ENCODE results near the gene VPS11.

The VPS11 gene

DNA sequence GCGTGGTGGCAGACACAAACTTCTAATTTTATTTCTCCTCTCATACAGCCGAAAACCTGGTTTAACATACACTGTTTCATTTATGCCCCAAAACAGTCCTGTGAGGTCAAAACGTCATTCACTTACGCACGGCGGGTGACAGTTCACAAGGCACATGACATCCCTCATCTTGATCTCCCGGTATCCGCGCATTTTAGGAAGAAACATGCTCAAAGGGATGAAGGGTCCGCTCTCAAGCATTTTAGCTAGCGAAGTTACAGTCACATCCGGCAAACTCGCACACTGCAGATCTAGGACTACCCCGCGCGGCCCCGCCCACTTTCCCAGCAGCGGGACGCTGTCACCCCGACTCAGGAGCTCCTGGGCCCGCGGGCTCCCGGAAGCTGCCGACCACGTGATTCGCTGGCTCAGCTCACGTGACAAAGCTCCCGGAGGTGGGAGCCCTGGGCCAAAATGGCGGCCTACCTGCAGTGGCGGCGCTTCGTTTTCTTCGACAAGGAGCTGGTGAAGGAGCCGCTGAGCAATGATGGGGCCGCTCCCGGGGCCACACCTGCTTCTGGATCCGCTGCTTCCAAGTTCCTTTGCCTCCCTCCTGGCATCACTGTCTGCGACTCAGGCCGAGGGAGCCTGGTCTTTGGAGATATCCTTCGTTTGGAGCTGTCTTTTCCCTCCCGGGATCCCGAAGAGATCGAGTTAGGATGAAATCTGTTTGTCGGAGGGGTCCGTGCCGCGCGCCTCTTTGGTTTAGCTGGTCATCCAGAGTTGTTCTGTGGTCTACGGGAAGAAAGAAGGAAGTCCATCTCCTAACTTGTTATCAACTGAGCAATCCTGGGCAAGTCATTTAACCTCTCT is at the start of gene VPS11:
VPS11 (plus strand) TSS at position 448 of the 852 bp plus-strand sequence; CDS start at position 454, 6 bp downstream.
- TF ChIP-seq, protein P1, sequence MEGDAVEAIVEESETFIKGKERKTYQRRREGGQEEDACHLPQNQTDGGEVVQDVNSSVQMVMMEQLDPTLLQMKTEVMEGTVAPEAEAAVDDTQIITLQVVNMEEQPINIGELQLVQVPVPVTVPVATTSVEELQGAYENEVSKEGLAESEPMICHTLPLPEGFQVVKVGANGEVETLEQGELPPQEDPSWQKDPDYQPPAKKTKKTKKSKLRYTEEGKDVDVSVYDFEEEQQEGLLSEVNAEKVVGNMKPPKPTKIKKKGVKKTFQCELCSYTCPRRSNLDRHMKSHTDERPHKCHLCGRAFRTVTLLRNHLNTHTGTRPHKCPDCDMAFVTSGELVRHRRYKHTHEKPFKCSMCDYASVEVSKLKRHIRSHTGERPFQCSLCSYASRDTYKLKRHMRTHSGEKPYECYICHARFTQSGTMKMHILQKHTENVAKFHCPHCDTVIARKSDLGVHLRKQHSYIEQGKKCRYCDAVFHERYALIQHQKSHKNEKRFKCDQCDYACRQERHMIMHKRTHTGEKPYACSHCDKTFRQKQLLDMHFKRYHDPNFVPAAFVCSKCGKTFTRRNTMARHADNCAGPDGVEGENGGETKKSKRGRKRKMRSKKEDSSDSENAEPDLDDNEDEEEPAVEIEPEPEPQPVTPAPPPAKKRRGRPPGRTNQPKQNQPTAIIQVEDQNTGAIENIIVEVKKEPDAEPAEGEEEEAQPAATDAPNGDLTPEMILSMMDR (conservative IDR thresholded peaks at IDR 0.05), result no peak
- peak within 1 kb of the TSS; percentile 86 for H3K27ac ChIP-seq

DNA sequence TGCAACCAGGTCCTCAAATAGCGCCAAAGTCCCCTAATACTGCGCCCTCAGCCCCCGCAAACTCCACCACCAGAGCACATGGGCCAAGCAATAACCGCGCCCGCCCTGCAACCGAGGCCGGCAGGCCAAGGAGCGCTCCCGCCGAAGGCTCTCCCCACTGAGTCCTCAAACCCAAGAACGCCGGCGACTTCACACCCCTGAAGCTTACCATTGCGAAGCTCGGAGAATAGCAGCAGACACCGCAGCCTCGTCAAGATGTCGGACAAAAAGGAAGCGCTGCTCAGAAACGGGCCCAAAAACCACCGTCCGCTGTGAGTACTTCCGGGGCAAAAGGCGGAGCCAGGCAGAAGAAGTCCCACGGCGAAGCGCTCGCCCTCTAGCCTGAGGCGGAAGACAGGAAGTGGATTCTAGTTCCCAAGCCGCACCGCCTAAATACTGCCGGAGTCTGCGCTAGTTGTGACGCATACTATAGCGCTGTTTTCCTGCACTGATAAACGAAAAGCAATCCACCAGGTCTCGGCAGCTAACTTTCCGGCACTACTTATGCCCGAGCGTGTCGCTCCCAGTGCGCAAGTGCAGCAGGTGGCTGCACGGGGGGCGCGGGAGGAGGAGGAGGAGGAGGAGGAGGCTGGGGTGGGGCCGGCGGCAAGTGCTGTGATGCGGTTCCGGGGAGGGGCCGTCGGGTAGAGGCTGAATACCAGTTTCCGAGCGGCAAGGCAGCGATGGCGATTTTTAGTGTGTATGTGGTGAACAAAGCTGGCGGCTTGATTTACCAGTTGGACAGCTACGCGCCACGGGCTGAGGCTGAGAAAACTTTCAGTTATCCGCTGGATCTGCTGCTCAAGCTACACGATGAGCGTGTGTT is 49.3 kb upstream of the VPS11 start, which contains the start of the genes RPS25 and TRAPPC4:
RPS25 (minus strand) TSS at position 270 of the 865 bp plus-strand sequence; CDS start at position 211, 59 bp downstream.
TRAPPC4 (plus strand) TSS at position 693 of the 865 bp plus-strand sequence; CDS start at position 723, 30 bp downstream.
- peak within 1 kb of the TSS; percentile 96 for H3K27ac ChIP-seq
- TF ChIP-seq, protein P1 (conservative IDR thresholded peaks at IDR 0.05), result no peak; the same call in 1 of the 2 replicates

DNA sequence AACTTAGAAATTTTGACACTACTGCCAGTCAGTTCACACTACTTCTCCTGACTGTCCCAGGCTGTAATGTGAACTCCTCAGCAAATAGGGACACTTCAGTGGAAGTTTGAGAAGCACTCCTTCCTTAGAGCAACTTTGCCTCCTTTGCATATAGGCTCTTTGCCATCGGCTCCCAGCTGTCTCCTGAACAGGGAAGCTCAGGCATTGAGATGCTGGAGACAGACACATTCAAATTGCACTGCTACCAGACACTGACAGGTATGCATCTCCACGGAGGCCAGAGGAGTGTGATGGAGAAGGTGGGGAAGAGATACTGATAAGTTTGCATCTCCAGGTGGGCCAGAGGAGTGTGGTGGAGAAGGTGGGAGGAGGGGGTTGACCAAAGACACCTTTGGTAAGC is 47.6 kb upstream of the VPS11 start:
- TF ChIP-seq, protein P1 (conservative IDR thresholded peaks at IDR 0.05), result no peak

DNA sequence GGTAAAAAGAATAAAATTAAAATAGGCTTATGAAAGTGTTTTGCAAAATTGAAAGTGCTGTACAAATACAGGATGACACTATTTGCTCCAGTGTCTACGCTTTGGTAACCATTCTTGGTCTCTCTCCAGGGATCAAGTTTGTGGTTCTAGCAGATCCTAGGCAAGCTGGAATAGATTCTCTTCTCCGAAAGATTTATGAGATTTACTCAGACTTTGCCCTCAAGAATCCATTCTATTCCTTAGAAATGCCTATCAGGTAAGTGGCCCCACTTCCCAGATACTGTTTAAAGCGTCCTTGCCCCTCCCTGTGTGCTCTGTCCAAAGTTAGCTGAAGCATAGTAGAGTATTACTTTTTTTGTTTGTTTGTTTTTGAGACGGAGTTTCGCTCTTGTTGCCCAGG is 46.0 kb upstream of the VPS11 start:
- peak overlapping the region; percentile 96 for H3K27ac ChIP-seq

More for the DNA sequence above, 47.6 kb upstream of the VPS11 start:
- H3K27ac ChIP-seq, result peak overlapping the region; percentile 96

DNA sequence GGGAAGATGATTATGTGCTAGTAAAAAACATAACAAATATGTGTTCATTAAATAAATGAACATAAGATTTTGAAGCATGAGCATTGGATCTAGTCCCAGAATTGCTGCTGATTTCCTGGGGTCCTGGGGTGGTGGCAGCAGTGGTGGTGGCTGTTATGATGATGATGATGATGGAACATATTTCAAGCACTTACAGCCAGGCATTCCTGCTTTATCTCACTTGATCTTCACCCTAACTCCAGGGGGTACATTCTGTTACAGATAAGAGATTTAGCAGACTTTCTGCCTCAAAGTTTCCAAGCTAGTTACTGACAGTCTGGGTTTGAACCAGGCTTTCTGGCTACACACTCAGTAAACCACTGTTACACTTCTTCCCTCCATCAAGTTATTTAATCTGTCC is 43.9 kb upstream of the VPS11 start:
- H3K27ac ChIP-seq, result no peak overlapping the region; the same call in 1 of the 2 replicates
- TF ChIP-seq, protein P1 (conservative IDR thresholded peaks at IDR 0.05), result no peak

More for the DNA sequence above, 46.0 kb upstream of the VPS11 start:
- TF ChIP-seq, protein P1 (conservative IDR thresholded peaks at IDR 0.05), result no peak

DNA sequence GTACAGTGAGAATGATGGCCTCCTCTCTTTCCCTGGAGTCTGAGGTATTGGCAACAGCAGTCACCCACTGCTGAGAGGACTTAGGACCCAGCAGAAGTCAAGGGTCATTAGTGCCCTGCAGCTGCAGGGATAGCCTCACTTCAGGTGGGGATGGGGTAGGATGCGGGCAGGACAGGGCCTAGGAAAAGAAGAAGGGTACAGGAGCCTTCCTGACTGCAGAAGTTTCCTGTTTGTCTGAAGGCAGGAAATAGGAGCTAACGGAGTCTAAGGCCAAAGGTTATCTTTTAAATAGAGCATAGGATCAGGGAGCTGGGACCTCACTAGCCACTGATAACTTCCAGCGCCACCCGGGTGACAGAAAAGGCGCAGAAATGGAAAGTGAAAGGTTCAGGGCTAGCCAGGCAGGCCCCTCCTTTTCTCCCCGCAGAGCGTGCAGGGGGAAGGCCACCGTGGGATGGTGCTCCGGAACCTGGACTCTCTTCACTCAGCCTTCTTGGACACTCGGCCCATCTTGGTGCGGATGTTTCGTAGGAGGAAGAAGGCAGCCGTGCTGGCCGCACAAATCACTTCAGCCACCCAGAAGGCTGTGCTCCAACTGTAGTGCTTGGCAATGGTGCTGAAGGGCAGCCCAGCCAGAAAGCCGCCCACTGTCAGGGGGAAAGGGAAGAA is 43.1 kb upstream of the VPS11 start:
- H3K27ac ChIP-seq, result no peak overlapping the region
- TF ChIP-seq, protein P1 (conservative IDR thresholded peaks at IDR 0.05), result no peak
